Karpas-422 (cell line): ENCODE data around the gene NFE2L2. TPM values are rescaled to one million over a fixed set of nuclear protein-coding genes. Genes with fewer than 3 reads are reported as not detected.
"Not testable (repeated sequence)": the region's sequence is repeated elsewhere in the genome, so short reads cannot be mapped to it uniquely, and the experiment has no call there.

Experiments
- DNase-seq: peaks from one replicate; pipeline ENCODE4 v3.0.0-alpha.2; 2015
- H2AFZ ChIP-seq: fragments of 200-600 bp; sonication (generic); 2 replicates; pipeline ENCODE4 v1.6.1; 2014; ENCODE audit warnings: antibody characterized with exemption, low read length, mixed read lengths
- H3K27ac ChIP-seq: fragments of 200-600 bp; sonication (generic); 2 replicates; pipeline ENCODE4 v1.5.1; 2014; ENCODE audit warnings: mild to moderate bottlenecking, low read length, moderate library complexity
- H3K27me3 ChIP-seq: fragments of 200-600 bp; sonication (generic); 2 replicates; pipeline ENCODE4 v1.6.1; 2014; ENCODE audit warnings: low read length, mixed read lengths
- H3K36me3 ChIP-seq: fragments of 200-600 bp; sonication (generic); 2 replicates; pipeline ENCODE4 v1.6.1; 2014; ENCODE audit warnings: low read length, mixed read lengths; ENCODE audit not compliant: insufficient read depth
- H3K4me1 ChIP-seq: fragments of 200-600 bp; sonication (generic); 2 replicates; pipeline ENCODE4 v1.6.1; 2014; ENCODE audit warnings: mild to moderate bottlenecking, low read length, mixed read lengths
- H3K4me2 ChIP-seq: fragments of 200-600 bp; sonication (generic); 2 replicates; pipeline ENCODE4 v1.6.1; 2014; ENCODE audit warnings: low read length, low read depth, mild to moderate bottlenecking; ENCODE audit not compliant: poor library complexity, severe bottlenecking
- H3K4me3 ChIP-seq: fragments of 200-600 bp; sonication (generic); 2 replicates; pipeline ENCODE4 v1.5.1; 2014; ENCODE audit warnings: mild to moderate bottlenecking, antibody characterized with exemption, low read length, mixed read lengths
- H3K79me2 ChIP-seq: fragments of 200-600 bp; sonication (generic); 2 replicates; pipeline ENCODE4 v1.6.1; 2014; ENCODE audit warnings: mild to moderate bottlenecking, low read length, mixed read lengths
- H3K9ac ChIP-seq: fragments of 200-600 bp; sonication (generic); 2 replicates; pipeline ENCODE4 v1.6.0; 2014; ENCODE audit warnings: low read length
- H3K9me2 ChIP-seq: fragments of 200-600 bp; sonication (generic), shearing (Covaris generic); replicated peaks from 2 replicates; pipeline ENCODE4 v1.6.0; 2014; ENCODE audit warnings: mild to moderate bottlenecking, low read length, moderate library complexity; ENCODE audit not compliant: insufficient read depth
- H3K9me3 ChIP-seq: fragments of 300-700, 200-600 bp; sonication (generic); 2 replicates; pipeline ENCODE4 v1.6.1; 2014; ENCODE audit warnings: low read length, mixed read lengths
- H4K20me1 ChIP-seq: fragments of 200-600 bp; sonication (generic); 2 replicates; pipeline ENCODE4 v1.6.1; 2014; ENCODE audit warnings: mild to moderate bottlenecking, antibody characterized with exemption, low read length, low read depth; ENCODE audit not compliant: insufficient read depth
- total RNA-seq: library from RNA; depleted of rRNA; stranded (reverse); fragments of >200 nt; shearing (Covaris generic); gene quantifications from 2 replicates; pipeline ENCODE4 v1.2.3, GENCODE V29; 2014; ENCODE audit warnings: low replicate concordance

Gene NFE2L2
- total RNA-seq, 1 experiment from 2014 or later: 66.7 TPM

DNA sequence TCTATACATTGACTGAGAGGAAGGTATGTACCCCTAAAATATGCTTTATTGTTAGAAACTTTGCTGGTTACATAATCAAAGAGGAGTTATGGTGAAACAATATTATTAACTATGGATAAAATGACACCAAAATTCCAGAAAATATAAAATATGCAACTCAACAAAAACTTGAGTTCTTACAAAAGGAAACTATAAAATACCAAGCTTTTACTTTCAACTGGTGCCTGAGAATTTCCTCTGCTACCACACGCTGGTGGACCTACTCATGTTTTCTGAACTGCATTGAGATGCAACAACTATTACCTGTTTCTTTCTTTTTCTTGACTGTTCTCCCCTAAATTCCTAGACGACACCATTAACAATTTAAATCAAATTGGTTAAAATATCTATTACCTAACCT lies 8.2 kb upstream of the NFE2L2 start:
- no peak overlapping the region for H3K4me3 ChIP-seq
- H3K4me2 ChIP-seq: no peak overlapping the region
- DNase-seq: no peak
- peaks cover 16% of the 10 kb centered on the region for H3K4me1 ChIP-seq
- H4K20me1 ChIP-seq: no peaks in the 10 kb centered on the region
- H3K36me3 ChIP-seq: no peaks in the 10 kb centered on the region
- H2AFZ ChIP-seq: no peak overlapping the region
- H3K27me3 ChIP-seq: no peaks in the 10 kb centered on the region
- no peaks in the 10 kb centered on the region for H3K79me2 ChIP-seq
- no peaks in the 10 kb centered on the region for H3K9me2 ChIP-seq
- H3K9ac ChIP-seq: no peak overlapping the region
- H3K27ac ChIP-seq: no peak overlapping the region
- no peaks in the 10 kb centered on the region for H3K9me3 ChIP-seq

- H3K27me3 ChIP-seq: no peaks in the 10 kb centered on the region
- DNase-seq: no peak
- H3K4me3 ChIP-seq: no peak overlapping the region
- no peaks in the 10 kb centered on the region for H4K20me1 ChIP-seq
- H3K79me2 ChIP-seq: no peaks in the 10 kb centered on the region
- H3K9me3 ChIP-seq: no peaks in the 10 kb centered on the region
- no peak overlapping the region for H2AFZ ChIP-seq
- H3K9me2 ChIP-seq: no peaks in the 10 kb centered on the region
- no peak overlapping the region for H3K4me2 ChIP-seq
- H3K27ac ChIP-seq: no peak overlapping the region
- peaks cover 16% of the 10 kb centered on the region for H3K4me1 ChIP-seq
- no peaks in the 10 kb centered on the region for H3K36me3 ChIP-seq
- H3K9ac ChIP-seq: no peak overlapping the region
Measured at GRCh38 chr2:177271981-177272666, 7.6 kb upstream of the NFE2L2 start.

DNA sequence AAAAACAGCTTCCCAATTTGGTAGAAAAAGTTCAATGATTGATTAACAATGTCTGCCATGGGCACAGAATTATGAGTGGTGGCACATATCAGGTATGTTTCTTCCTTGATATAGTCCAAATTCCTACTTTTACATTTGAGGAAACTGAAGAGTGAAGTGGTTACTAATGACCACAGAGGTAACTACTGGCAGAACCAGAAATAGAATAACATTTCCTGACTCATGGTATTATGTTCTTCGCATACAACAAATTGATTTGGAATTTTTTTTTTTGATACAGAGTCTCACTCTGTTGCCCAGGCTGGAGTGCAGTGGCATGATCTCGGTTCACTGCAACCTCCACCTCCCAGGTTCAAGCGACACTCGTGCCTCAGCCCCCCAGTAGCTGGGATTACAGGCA lies 6.0 kb upstream of the NFE2L2 start:
- Histone ChIP-seq H4K20me1 (no peaks in the 10 kb centered on the region), H3K27me3 (no peaks in the 10 kb centered on the region), H3K9ac (no peak overlapping the region), H3K4me1 (peaks cover 19% of the 10 kb centered on the region), H3K4me3 (no peak overlapping the region), H3K9me3 (no peaks in the 10 kb centered on the region), H3K36me3 (no peaks in the 10 kb centered on the region), H3K4me2 (no peak overlapping the region), H3K79me2 (no peaks in the 10 kb centered on the region), H3K9me2 (no peaks in the 10 kb centered on the region), H3K27ac (no peak overlapping the region), H2AFZ (no peak overlapping the region)
- no peak for DNase-seq

GRCh38 chr2:177268901-177269300 lies 4.4 kb upstream of the NFE2L2 start:
- no peaks in the 10 kb centered on the region for H3K9me3 ChIP-seq
- DNase-seq: no peak
- H3K36me3 ChIP-seq: no peaks in the 10 kb centered on the region
- no peak overlapping the region for H3K9ac ChIP-seq
- no peak overlapping the region for H3K4me2 ChIP-seq
- H2AFZ ChIP-seq: no peak overlapping the region
- no peaks in the 10 kb centered on the region for H4K20me1 ChIP-seq
- peaks cover 5% of the 10 kb centered on the region for H3K79me2 ChIP-seq
- no peak overlapping the region for H3K27ac ChIP-seq
- no peak overlapping the region for H3K4me3 ChIP-seq
- no peaks in the 10 kb centered on the region for H3K9me2 ChIP-seq
- no peaks in the 10 kb centered on the region for H3K27me3 ChIP-seq
- peaks cover 23% of the 10 kb centered on the region for H3K4me1 ChIP-seq

DNA sequence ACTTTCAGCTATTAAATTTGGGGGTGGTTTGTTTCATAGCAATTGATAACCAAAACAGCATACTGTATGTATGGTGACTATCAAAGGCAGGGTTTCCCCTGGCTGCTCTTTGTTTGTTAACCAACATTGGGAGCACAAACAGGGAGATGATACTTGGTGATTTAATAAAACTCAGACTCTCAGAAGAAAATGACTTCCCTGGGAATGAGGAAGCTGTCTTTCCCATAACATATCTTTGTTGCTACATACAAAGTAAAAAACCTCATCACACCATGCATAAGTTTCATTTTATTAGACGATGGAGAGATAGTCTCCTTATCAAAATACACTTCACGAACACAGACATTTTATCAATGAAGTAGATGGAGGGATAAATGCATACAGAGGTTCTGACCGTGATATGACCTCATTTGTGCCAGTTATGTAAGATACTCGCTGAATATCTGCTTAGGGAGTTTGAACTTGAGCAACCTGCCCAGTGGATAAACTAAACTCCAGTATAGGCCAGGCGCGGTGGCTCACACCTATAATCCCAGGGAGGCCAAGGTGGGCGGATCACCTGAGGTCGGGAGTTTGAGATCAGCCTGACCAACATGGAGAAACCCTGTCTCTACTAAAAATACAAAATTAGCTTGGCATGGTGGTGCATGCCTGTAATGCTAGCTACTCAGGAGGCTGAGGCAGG lies 3.8 kb upstream of the NFE2L2 start:
- H3K9me3 ChIP-seq: no peaks in the 10 kb centered on the region

DNA sequence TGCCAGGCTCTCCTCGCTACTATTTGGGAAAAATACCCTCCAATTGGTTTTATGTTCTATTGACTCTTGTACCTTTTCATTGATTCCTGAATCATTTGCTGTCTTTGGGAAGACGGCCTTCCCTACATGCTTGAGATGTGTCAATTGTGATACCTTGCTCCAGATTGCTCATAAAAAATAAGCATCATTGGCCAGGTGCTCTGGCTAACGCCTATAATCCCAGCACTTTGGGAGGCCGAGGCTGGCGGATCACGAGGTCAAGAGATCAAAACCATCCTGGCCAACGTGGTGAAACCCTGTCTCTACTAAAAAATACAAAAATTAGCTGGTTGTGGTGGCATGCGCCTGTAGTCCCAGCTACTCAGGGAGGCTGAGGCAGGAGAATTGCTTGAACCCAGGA lies 2.4 kb upstream of the NFE2L2 start:
- not testable (repeated sequence) for H3K9me3 ChIP-seq, H3K27me3 ChIP-seq, H3K36me3 ChIP-seq, H2AFZ ChIP-seq, H3K27ac ChIP-seq, H3K9ac ChIP-seq, H3K9me2 ChIP-seq, H3K4me3 ChIP-seq, H3K4me2 ChIP-seq, DNase-seq, H4K20me1 ChIP-seq
- Histone ChIP-seq H3K4me1 (peaks cover 26% of the 10 kb centered on the region), H3K79me2 (peaks cover 25% of the 10 kb centered on the region)

More for the DNA sequence above, 3.8 kb upstream of the NFE2L2 start:
- Histone ChIP-seq H3K4me2 (no peak overlapping the region), H2AFZ (no peak overlapping the region), H3K27me3 (no peaks in the 10 kb centered on the region), H3K9ac (no peak overlapping the region), H3K9me2 (no peaks in the 10 kb centered on the region), H4K20me1 (no peaks in the 10 kb centered on the region), H3K79me2 (peaks cover 11% of the 10 kb centered on the region), H3K4me3 (no peak overlapping the region), H3K4me1 (peaks cover 18% of the 10 kb centered on the region), H3K36me3 (no peaks in the 10 kb centered on the region), H3K27ac (no peak overlapping the region)
- no peak for DNase-seq

DNA sequence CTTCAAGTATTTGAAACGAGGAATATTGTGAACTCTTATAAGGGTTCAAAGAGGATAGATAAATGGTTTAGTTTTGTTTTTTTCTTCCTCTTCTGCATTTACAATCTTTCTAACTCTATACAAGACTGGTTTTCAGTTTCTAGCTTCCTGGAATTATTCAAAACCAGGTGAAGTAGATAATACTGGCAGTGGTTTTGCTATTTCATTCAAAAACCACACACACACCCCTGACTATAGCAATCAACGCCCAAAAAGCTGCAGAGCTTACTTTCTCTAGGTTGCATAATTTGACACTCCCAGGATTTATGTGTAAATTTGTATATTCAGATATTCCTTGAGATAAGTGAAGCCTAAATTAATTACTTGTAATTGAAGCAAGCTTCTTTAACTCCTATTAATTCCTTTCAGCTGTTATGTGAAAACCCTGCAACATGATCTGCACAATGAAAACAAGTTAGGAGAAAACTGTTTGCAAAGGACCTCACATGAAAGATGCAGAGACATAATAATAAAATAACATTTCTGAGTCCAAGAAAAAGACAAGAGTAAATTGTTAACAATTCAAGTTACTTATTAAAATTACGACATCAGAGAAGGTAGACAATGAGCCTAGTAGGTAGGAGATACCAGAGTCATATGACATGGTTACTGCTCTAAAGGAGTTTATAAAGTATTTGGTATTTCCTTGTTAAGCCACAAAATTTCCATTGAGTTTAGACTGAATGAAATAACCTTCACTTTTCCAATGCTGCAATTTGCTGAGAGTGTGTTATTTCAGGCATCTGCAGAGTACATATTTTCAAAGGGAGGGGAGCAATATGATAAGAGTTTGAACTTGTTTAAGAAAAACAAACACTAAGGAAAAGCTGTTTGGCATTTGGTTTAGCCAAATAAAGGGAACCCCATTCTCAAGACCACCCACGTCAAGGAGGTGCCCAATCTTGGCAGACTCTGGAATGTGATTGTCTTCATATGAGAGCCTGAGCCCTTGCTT lies 1.6 kb upstream of the NFE2L2 start:
- Histone ChIP-seq H3K4me2 (peak overlapping the region; percentile 93), H3K36me3 (peaks cover 17% of the 10 kb centered on the region), H3K9me2 (no peaks in the 10 kb centered on the region), H3K4me3 (peak overlapping the region; percentile 77), H3K27ac (peak overlapping the region; percentile 85), H3K79me2 (peaks cover 33% of the 10 kb centered on the region), H2AFZ (peak overlapping the region; percentile 69), H4K20me1 (peaks cover 17% of the 10 kb centered on the region; the same call in 1 of the 2 replicates), H3K27me3 (no peaks in the 10 kb centered on the region), H3K9ac (peak overlapping the region; percentile 98), H3K4me1 (peaks cover 34% of the 10 kb centered on the region), H3K9me3 (no peaks in the 10 kb centered on the region)
- DNase-seq: peak; percentile 73
